Amniotic epithelial cell (primary cell): ENCODE data around the gene LMF1.

ENCODE experiments used
- DNase-seq: peaks from one replicate; pipeline ENCODE4 v3.0.0-alpha.2; 2010; ENCODE audit warnings: low read depth

The LMF1 gene

DNA sequence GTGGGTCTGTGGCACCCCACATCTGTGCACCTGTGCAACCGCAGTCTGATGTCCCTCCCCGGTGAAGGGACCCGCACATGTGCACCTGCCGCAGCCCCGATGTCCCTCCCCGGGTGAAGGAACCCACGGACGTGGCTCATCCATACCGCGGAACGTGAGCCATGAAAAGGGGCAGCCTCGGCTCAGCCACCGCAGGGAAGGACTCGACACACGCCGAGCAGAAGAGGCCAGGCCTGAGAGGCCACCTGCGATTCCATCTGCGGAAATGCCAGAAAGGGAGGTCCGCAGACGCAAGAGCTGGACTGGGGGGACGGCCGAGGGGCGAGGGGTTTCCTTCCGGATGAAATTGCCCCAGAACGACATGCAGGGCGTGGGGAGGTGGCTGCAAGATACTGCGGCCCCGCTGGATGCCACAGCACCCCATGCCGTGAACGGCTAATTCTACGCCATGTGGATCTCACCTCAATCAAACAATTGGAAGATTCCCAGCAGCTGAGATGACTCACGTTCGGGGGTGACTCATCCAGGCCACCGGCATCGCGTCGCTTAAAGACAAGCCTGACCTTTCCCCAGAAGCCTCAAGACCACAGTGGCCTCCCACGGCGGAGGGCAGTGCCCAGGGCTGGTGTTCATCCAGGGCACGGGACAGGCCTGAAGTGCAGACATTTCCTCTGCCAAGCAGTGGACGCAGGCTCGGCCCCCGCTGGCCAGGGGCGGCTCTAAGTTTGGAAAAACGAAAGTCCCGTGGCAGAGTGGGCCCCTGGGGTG, 31.8 kb upstream of the LMF1 start:
- DNase-seq: peak; percentile 26

DNA sequence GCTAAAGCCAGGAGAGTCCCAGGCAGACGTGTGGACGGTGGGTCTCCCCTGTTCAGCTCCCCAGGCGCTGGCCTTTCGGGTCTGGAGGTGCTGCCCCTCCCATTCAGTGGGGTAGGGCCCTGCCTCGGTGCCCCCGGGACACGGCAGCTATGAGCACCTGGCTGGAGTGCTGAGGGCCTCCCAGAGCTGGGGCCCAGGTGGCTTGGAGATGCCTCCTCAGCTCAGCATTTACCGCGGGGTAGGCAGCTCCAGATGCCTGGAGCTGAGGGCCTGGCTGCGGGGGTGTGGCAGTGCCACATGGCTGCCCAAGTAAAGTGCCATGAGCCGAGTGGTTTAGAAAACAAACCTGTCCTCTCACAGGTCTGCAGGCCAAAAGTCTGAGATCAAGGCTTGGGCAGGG, 30.3 kb upstream of the LMF1 start:
- no peak for DNase-seq

- no peak for DNase-seq
Measured at GRCh38 chr16:1000608-1001007, 29.8 kb upstream of the LMF1 start.

- no peak for DNase-seq
Measured at GRCh38 chr16:999677-1000076, 28.9 kb upstream of the LMF1 start.

- DNase-seq: no peak
Measured at GRCh38 chr16:998615-999014, 27.8 kb upstream of the LMF1 start.

DNA sequence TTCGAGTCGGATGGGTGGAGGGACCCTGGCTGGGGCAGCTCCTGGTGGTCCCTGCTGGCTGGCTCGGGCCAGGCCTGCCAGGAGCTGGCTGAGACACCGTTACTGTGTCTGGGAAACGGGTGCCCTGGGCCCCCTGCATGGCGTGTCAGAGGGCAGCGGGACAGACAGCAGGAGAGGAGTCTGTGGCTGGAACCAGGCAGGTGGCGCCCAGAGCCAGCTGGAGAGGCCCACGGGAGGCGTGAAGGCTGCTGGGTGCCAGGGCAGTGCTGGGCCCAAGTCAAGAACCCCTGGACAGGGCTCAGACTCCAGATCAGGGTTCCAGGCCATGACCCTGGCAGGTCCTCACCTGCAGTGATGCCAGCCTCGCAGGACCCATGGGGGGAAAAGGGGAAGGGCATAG, 27.4 kb upstream of the LMF1 start:
- DNase-seq: no peak

- DNase-seq: no peak
Measured at GRCh38 chr16:997440-998051, 26.8 kb upstream of the LMF1 start.

DNA sequence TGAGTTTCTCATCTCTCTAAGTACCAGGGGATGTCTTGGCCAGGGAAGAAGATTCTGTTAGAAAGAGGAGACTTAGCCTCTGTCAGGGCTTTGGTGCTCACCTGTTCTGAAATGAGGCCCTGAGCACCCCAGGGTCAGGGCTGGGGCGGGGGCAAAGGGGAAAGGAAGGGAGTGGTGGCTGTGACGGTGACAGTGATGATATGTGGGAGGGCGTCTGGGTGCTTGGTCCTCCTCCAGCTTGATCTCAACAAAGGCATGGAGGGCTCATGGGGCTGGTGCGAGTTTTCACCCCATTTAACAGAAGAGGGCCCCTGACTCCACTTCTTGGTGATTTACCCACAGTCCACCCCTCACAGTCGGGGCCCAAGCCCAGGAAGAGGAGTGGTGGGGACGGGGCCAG, 25.9 kb upstream of the LMF1 start:
- no peak for DNase-seq

GRCh38 chr16:995783-996182, 25.0 kb upstream of the LMF1 start:
- DNase-seq: no peak

DNA sequence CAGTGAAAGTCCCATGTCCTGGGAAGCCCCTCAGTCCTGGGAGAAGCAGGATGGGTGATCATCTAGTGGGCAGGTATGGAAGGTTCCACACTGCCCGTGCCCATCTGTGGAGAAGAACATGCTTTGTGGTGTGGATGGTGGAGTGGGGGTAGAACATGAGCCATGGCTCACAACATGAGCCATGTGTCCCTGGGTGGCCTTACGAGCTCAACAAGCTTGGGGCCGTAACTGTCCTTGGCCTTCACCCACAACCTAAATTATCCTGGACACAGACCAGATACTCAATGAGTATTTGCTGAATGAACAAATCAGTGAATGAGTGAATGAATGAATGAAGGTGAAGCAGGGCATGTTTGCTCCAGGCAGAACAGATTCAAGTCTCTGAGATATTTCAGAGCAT, 24.3 kb upstream of the LMF1 start:
- DNase-seq: peak; percentile 37

DNA sequence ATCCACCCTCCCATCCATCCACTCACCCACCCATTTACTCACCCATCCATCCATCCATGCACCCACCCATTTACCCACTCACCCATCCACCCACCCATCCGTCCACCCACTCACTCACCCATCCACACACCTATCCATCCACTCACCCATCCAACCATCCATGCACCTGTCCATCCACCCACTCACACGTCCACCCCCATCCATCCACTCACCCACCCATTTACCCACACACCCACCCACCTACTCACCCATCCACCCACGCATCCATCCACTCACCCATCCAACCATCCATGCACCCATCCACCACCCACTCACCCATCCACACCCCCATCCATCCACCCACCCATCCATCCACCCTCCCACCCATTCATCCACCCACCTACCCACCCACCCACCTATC, 22.9 kb upstream of the LMF1 start:
- no peak for DNase-seq

DNA sequence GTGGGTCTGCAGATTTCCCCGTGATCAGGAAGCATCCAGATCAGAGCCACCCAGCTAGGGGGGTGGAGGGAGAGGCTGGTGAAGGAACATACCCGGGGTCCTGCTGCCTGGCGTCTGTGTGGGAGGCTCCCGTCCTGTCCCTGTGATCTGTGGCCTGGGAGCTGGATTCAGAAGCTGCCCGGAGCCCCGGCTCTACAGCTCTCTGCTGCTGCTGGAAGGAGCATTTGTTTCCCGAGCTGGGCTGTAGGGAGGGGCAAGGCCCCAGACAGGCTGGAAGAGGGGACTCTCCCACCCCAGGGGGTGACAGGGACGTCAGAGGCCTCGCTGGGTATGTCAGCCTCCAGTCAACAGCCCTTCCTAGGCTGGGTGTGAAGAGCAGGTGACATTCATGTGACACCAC, 21.0 kb upstream of the LMF1 start:
- no peak for DNase-seq

- no peak for DNase-seq
Measured at GRCh38 chr16:991345-991744, 20.6 kb upstream of the LMF1 start.

GRCh38 chr16:990516-991291, 19.9 kb upstream of the LMF1 start:
- no peak for DNase-seq

DNA sequence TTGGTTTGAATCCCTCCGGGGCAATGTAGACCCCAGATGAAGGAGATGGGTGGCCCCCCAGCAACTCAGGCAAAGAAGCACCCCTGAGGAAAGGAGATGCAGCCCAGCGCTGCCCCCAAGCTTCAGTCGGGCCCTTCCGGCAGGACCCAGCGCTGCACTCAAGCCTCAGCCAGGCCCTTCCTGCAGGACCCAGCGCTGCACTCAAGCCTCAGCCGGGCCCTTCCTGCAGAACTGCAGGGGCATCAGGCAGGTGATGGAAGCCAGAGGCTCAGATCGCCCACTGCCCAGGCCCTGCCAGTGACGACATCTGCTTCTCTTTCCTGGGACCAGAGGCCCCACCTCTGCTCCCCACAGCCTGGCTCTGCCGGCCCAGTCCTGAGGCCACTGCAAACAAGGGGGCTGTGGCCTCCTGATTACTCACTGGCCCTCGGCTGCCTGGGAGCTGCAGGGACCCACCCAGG, 18.6 kb upstream of the LMF1 start:
- no peak for DNase-seq

DNA sequence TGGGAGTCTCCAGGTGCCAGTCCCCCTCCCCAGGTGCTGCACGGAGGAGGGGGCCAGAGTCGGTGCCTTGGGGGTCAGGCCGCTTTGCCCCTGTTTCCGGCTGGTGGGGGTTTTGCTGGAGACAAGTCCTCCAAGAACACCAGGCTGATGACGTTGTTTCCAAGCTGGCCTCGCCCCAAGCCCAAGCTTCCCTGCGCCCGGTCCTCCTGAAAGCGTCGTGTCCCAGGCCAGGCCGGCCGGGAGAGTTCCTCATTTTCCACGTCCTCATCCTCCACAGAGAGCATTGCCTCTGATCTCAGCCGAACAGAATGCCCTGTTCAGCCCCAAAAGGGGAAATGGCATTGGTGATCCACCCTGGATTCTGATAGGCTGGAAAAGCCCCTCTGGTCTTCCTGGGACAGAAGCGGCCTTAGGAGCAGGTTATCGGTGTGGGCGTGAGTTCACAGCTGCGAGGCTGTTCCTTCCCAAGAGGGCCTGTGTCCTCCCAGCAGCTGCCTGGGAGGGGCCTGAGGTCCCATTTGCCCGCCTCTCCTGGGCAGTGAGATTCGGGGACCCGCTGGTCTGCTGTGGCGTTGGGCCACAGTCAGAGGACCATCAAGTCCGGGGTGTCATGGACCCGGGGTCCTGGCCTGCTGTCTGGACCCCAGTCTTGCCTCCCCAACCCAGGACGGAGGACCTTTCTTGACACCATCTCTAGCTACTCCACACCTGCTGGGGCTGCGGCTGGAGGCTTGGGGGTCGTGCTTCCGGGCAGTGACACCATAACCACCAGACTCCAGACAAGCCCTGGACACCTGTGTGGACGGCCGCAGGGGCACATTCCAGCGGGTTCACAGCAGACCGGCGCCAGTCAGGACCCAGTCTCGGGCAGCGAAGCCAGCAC, 17.9 kb upstream of the LMF1 start:
- no peak for DNase-seq

DNA sequence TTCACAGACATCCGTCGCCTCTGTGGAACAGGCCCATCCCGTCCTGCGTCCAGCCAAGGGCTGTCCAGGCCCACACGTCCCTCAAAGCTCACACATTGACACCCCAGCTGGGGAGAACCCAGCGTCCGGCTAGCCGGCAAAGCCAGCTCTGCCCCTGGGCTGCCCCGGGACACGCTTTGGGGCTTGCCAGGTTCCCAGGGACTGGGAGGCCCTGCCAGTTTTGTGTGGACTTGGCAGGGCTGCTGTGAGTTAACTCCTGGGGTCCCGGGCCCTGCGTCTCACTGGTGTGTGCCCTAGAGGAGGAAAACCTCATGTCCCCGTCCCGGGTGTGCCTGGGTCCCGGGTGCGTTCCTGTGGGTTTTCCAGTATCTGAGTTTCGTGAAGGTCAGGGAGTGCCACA, 17.1 kb upstream of the LMF1 start:
- no peak for DNase-seq

GRCh38 chr16:986925-987582, 16.3 kb upstream of the LMF1 start:
- DNase-seq: no peak

GRCh38 chr16:986411-986810, 15.6 kb upstream of the LMF1 start:
- no peak for DNase-seq

- DNase-seq: no peak
Measured at GRCh38 chr16:985646-986400, 15.0 kb upstream of the LMF1 start.
